Astrocyte of the spinal cord (primary cell): ENCODE measurements around the gene IQCF2.
"Not testable (repeated sequence)": the region's sequence is repeated elsewhere in the genome, so short reads cannot be mapped to it uniquely, and the experiment has no call there.

Source experiments
- DNase-seq: peaks from one replicate; pipeline ENCODE4 v3.0.0; 2011; ENCODE audit warnings: low read depth, low spot score
- H3K4me3 ChIP-seq: 2 replicates; pipeline ENCODE4 v1.5.1; 2011; ENCODE audit warnings: low read depth, mild to moderate bottlenecking, low read length, moderate library complexity
- CTCF ChIP-seq: IDR thresholded peaks from 2 replicates; pipeline ENCODE4 v1.5.1; 2012; ENCODE audit warnings: low read depth, mild to moderate bottlenecking, low read length, inconsistent platforms
- in situ Hi-C: cut with HindIII; loops from 2 replicates; pipeline ENCODE4 v1.10.0; 2017; ENCODE audit warnings: low sequenced_read_pairs

The IQCF2 gene

GRCh38 chr3:51888463-51889105, 27.2 kb downstream of the IQCF2 start:
- H3K4me3 ChIP-seq = no peak overlapping the region
- DNase-seq = no peak
- in situ Hi-C loops = no loop called here
- TF ChIP-seq CTCF = no peak

- TF ChIP-seq CTCF = no peak
- in situ Hi-C loops = no loop called here
- no peak for DNase-seq
Measured at GRCh38 chr3:51891242-51892039, 30.0 kb downstream of the IQCF2 start.

GRCh38 chr3:51894391-51894790, 33.0 kb downstream of the IQCF2 start:
- in situ Hi-C loops = no loop called here
- H3K4me3 ChIP-seq = no peak overlapping the region
- no peak for TF ChIP-seq CTCF
- no peak for DNase-seq

More at GRCh38 chr3:51891242-51892039, 30.0 kb downstream of the IQCF2 start:
- no peak overlapping the region for H3K4me3 ChIP-seq

GRCh38 chr3:51894939-51895338, 33.5 kb downstream of the IQCF2 start:
- in situ Hi-C loops = no loop called here
- H3K4me3 ChIP-seq = no peak overlapping the region
- DNase-seq = no peak
- TF ChIP-seq CTCF = no peak

GRCh38 chr3:51896607-51897305, 35.3 kb downstream of the IQCF2 start:
- in situ Hi-C loops = no loop called here
- no peak for TF ChIP-seq CTCF
- H3K4me3 ChIP-seq = no peak overlapping the region
- DNase-seq = no peak

- no peak overlapping the region for H3K4me3 ChIP-seq
- no peak for DNase-seq
- no peak for TF ChIP-seq CTCF
- in situ Hi-C loops = no loop called here
Measured at GRCh38 chr3:51897391-51897790, 36.0 kb downstream of the IQCF2 start.

DNA sequence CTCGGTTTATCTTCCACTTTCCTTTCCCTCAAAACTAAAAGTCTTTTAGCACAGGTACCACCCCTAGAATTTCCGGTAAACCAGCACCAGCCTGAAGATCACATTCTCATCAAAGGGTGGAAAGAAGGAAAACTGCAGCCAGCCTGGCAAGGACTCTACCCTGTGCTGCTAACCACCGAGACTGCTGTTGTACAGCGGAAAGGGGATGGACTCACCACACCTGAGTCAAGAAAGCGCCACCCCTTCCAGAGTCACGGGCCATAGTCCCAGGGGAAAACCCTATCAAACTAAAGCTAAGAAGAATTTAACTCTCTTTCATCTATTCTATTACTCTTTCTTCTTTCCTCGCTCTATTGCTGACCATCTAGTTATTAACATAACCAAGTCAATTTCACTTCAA, 38.6 kb downstream of the IQCF2 start:
- H3K4me3 ChIP-seq, DNase-seq, in situ Hi-C loops: not testable (repeated sequence)

DNA sequence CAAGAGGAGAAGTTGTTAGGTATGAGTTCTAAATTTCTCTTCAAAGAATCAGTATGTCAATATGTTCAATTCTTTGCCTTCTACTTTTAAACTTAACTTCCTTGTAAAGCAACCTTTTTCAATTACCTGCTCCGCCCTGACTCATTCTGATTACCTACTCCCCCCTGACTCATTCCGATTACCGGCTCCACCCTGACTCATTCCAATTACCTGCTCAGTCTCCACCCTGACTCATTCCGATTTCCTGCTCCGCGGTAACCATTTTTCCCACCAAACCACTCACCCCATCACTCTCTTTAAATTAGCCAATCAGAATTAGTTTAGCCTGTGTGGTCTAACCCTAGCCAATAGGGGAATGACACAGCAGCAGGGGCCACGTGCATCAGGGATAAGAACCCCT, 40.9 kb downstream of the IQCF2 start:
- H3K4me3 ChIP-seq, DNase-seq, in situ Hi-C loops: not testable (repeated sequence)
